Left lung (tissue), 10 donors: Measurements from ENCODE around the gene ZNF462. TPM values are rescaled to one million over a fixed set of nuclear protein-coding genes. Genes with fewer than 3 reads are reported as not detected.
"Not testable (repeated sequence)": the region's sequence is repeated elsewhere in the genome, so short reads cannot be mapped to it uniquely, and the experiment has no call there.

Experiments used
- ATAC-seq: fragments of 200-7000 bp; cut with Tn5 transposase; one replicate; pipeline ENCODE4 v1.9.1; 2020; ENCODE audit warnings: moderate library complexity
- DNase-seq, 4 donors: peaks; one replicate each; pipeline ENCODE4 v3.0.0-alpha.2; 2013 to 2020
- H3K27ac ChIP-seq, 2 donors: fragments of 200-600 bp; sonication (generic) in 1 of 2; one replicate each; pipeline versions ENCODE4 v1.5.0 to v1.8.0; 2020 to 2021
- H3K27me3 ChIP-seq, 2 donors: fragments of 200-600 bp; sonication (generic) in 1 of 2; one replicate each; pipeline versions ENCODE4 v1.5.0 to v1.8.0; 2020 to 2021
- H3K36me3 ChIP-seq, 2 donors: fragments of 200-600 bp; sonication (generic) in 1 of 2; one replicate each; pipeline versions ENCODE4 v1.5.0 to v1.8.0; 2020 to 2021
- H3K4me1 ChIP-seq, 2 donors: fragments of 200-600 bp; one replicate each; pipeline ENCODE4 v1.8.0; 2021
- H3K4me3 ChIP-seq, 2 donors: fragments of 200-600 bp; sonication (generic) in 1 of 2; one replicate each; pipeline versions ENCODE4 v1.5.0 to v1.8.0; 2020 to 2021; ENCODE audit warnings: mild to moderate bottlenecking in 1 of 2
- H3K9me3 ChIP-seq, 2 donors: fragments of 200-600 bp; sonication (generic) in 1 of 2; one replicate each; pipeline versions ENCODE4 v1.5.0 to v1.8.0; 2020 to 2021
- intact Hi-C, 2 donors: fragments of 100-400 bp; cut with DNase I; formaldehyde crosslinking; loops; one replicate each; pipeline versions ENCODE4 v1.11.2 to v1.14.2; 2022
- polyA plus RNA-seq, 6 donors: library from polyadenylated mRNA; unstranded; fragments of 120-200 nt; gene quantifications; one replicate each; pipeline ENCODE4 v1.2.1, GENCODE V29; 2013; ENCODE audit not compliant: insufficient read length in 6 of 6
- total RNA-seq, 2 donors: library from RNA; stranded (reverse); fragmentation: NEBNext Ultra II Directional; extraction: Animal tissue kit (Norgen Biotek cat#: 25700); gene quantifications; one replicate each; pipeline ENCODE4 v1.2.1, GENCODE V29; 2021
- TF ChIP-seq, protein P1 (sequence below), 2 donors: fragments of 200-600 bp; sonication (generic) in 1 of 2; IDR thresholded peaks; one replicate each; pipeline versions ENCODE4 v1.5.0 to v1.8.0; 2021; ENCODE audit warnings: antibody characterized with exemption in 2 of 2
- donor health status: DM: no; HTN: yes; CAD: no.
- donor health status: DM: no; HTN: no; CAD: no.

Gene ZNF462
- total and polyA plus RNA-seq, 8 donors, result 26.9 to 41.4 (median 30.8) TPM

GRCh38 chr9:106835840-106836239 is 27.1 kb upstream of the ZNF462 start:
- Histone ChIP-seq H3K36me3 (no peaks in the 10 kb centered on the region), H3K27me3 (no peaks in the 10 kb centered on the region), H3K27ac (no peak overlapping the region), H3K4me1 (no peaks in the 10 kb centered on the region), H3K4me3 (no peak overlapping the region), H3K9me3 (peaks cover 0 to 5% of the 10 kb centered on the region in 2 donors)
- TF ChIP-seq, protein P1, sequence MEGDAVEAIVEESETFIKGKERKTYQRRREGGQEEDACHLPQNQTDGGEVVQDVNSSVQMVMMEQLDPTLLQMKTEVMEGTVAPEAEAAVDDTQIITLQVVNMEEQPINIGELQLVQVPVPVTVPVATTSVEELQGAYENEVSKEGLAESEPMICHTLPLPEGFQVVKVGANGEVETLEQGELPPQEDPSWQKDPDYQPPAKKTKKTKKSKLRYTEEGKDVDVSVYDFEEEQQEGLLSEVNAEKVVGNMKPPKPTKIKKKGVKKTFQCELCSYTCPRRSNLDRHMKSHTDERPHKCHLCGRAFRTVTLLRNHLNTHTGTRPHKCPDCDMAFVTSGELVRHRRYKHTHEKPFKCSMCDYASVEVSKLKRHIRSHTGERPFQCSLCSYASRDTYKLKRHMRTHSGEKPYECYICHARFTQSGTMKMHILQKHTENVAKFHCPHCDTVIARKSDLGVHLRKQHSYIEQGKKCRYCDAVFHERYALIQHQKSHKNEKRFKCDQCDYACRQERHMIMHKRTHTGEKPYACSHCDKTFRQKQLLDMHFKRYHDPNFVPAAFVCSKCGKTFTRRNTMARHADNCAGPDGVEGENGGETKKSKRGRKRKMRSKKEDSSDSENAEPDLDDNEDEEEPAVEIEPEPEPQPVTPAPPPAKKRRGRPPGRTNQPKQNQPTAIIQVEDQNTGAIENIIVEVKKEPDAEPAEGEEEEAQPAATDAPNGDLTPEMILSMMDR (IDR thresholded peaks at IDR 0.05), result no peak
- ATAC-seq, result no peak
- intact Hi-C loops, result no loop called here
- DNase-seq, result no peak

DNA sequence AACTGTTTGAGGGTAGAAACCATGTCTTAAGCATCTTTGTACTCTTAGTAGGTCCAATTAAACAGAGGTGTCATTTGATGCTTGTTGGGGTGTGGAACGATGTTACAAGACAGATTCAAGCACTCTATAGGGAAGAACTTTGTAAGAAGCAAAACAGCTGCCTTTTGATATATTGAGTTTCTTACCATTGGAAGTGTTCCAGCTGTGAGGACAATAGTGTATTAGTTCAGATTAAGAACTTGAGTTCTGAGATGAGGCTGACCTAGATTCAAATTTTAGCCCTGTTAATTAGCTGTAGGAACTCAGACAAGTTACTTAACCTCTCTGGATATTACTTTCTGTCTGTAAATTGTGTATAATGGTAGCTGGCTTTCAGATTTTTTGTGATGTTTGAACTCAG is 19.6 kb upstream of the ZNF462 start:
- TF ChIP-seq, protein P1 (IDR thresholded peaks at IDR 0.05), result no peak
- intact Hi-C loops, result no loop called here
- DNase-seq, result no peak
- no peaks in the 10 kb centered on the region for H3K4me1 ChIP-seq
- no peak for ATAC-seq
- no peak overlapping the region for H3K4me3 ChIP-seq
- no peaks in the 10 kb centered on the region for H3K36me3 ChIP-seq
- no peak overlapping the region for H3K27ac ChIP-seq
- no peaks in the 10 kb centered on the region for H3K9me3 ChIP-seq
- no peaks in the 10 kb centered on the region for H3K27me3 ChIP-seq

DNA sequence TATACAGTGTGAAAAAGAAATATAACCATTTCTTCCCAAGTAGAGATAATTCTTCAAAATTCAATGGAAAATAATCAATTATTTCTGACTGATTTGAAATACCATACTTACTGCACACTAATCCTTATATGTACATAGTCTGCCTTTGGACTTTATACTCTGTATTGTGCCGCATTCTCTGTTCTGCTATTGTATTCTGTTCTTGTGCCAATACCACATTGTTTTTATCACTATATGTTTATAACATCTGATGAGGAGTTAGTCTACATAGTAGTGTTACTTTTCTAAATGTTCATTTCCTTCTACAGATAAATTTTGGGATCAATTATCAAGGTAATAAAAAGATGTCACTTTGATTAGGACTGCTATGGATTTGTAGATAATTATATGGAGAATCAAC is 16.7 kb upstream of the ZNF462 start:
- Histone ChIP-seq H3K9me3 (no peaks in the 10 kb centered on the region), H3K36me3 (no peaks in the 10 kb centered on the region), H3K27ac (no peak overlapping the region), H3K4me1 (no peaks in the 10 kb centered on the region), H3K4me3 (no peak overlapping the region), H3K27me3 (no peaks in the 10 kb centered on the region)
- intact Hi-C loops, result no loop called here
- TF ChIP-seq, protein P1 (IDR thresholded peaks at IDR 0.05), result no peak
- DNase-seq (no peak), ATAC-seq (no peak)

DNA sequence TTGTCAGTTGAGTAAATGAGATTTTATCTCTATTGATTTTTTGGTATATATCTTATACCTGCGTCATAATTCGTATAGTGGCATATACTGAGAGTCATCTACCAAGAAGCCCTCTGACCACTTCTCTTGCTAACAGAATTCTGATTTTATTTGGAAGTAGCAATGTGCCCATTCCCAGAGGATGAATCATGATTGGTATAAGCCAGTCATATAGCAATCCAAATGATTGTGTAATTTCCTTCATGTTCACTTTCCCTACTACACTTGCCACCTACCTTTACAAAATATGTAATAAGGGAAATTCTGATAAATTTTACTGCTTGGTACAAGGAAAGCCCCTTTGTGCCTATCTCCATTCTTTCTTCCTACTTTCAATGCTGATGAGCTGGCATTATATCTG is 16.1 kb upstream of the ZNF462 start:
- H3K4me1 ChIP-seq, result no peaks in the 10 kb centered on the region
- no peak for ATAC-seq
- no peak overlapping the region for H3K27ac ChIP-seq
- H3K36me3 ChIP-seq, result no peaks in the 10 kb centered on the region
- H3K4me3 ChIP-seq, result no peak overlapping the region
- DNase-seq, result no peak
- TF ChIP-seq, protein P1 (IDR thresholded peaks at IDR 0.05), result no peak
- H3K27me3 ChIP-seq, result no peaks in the 10 kb centered on the region
- intact Hi-C loops, result no loop called here
- H3K9me3 ChIP-seq, result no peaks in the 10 kb centered on the region

DNA sequence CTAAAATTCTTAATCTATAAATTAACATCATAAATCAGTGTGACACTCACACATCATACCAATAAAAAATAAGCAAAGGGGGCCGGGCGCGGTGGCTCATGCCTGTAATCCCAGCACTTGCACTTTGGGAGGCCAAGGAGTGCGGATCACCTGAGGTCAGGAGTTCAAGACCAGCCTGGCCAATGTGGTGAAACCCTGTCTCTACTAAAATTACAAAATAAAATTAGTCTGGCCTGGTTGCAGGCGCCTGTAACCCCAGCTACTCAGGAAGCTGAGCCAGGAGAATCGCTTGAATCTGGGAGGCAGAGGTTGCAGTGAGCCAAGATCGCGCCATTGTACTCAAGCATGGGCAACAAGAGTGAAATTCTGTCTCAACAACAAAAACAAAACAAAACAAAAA is 11.3 kb upstream of the ZNF462 start:
- H3K9me3 ChIP-seq, H3K4me1 ChIP-seq, H3K4me3 ChIP-seq, intact Hi-C loops, H3K27me3 ChIP-seq, H3K27ac ChIP-seq, DNase-seq, ATAC-seq, H3K36me3 ChIP-seq: not testable (repeated sequence)

GRCh38 chr9:106857811-106858470 is 5.0 kb upstream of the ZNF462 start:
- Histone ChIP-seq H3K4me1 (no peaks in the 10 kb centered on the region), H3K9me3 (no peaks in the 10 kb centered on the region), H3K27me3 (peaks cover 0 to 60% of the 10 kb centered on the region in 2 donors), H3K36me3 (no peaks in the 10 kb centered on the region), H3K27ac (no peak overlapping the region), H3K4me3 (no peak overlapping the region)
- DNase-seq (no peak), ATAC-seq (no peak)
- intact Hi-C loops, result no loop called here
- TF ChIP-seq, protein P1 (IDR thresholded peaks at IDR 0.05), result no peak
